GM21447 (cell line): Measurements from ENCODE around the gene VSTM4.

Experiments
- ATAC-seq: cut with Tn5 transposase; IDR thresholded peaks from one replicate; pipeline ENCODE4 v1.9.1; 2021; ENCODE audit not compliant: unreplicated experiment

Gene VSTM4

GRCh38 chr10:49143249-49143648 is 27.9 kb upstream of the VSTM4 start:
- no peak for ATAC-seq

- peak; percentile 80 for ATAC-seq
Measured at GRCh38 chr10:49141541-49142332, 26.4 kb upstream of the VSTM4 start.

- no peak for ATAC-seq
Measured at GRCh38 chr10:49140304-49141177, 25.2 kb upstream of the VSTM4 start.

- ATAC-seq: no peak
Measured at GRCh38 chr10:49139846-49140195, 24.5 kb upstream of the VSTM4 start.

GRCh38 chr10:49139028-49139845 is 23.9 kb upstream of the VSTM4 start:
- ATAC-seq: no peak

GRCh38 chr10:49138361-49138891 is 23.1 kb upstream of the VSTM4 start:
- ATAC-seq: no peak

- no peak for ATAC-seq
Measured at GRCh38 chr10:49136525-49136924, 21.2 kb upstream of the VSTM4 start.

GRCh38 chr10:49135575-49136313 is 20.4 kb upstream of the VSTM4 start:
- ATAC-seq: peak; percentile 49

- ATAC-seq: no peak
Measured at GRCh38 chr10:49134327-49134726, 19.0 kb upstream of the VSTM4 start.

GRCh38 chr10:49133706-49134248 is 18.5 kb upstream of the VSTM4 start, which contains the start of gene FAM170B:
Gene FAM170B, minus strand, starts transcription at chr10:49134021. Its CDS starts 103 bp downstream, at chr10:49133918.
- no peak for ATAC-seq

GRCh38 chr10:49132362-49132737 is 17.0 kb upstream of the VSTM4 start:
- no peak for ATAC-seq

- no peak for ATAC-seq
Measured at GRCh38 chr10:49131507-49132361, 16.4 kb upstream of the VSTM4 start.

- no peak for ATAC-seq
Measured at GRCh38 chr10:49129376-49129775, 14.1 kb upstream of the VSTM4 start.

- no peak for ATAC-seq
Measured at GRCh38 chr10:49128854-49129253, 13.5 kb upstream of the VSTM4 start.

GRCh38 chr10:49123981-49124950 is 8.9 kb upstream of the VSTM4 start:
- no peak for ATAC-seq

- no peak for ATAC-seq
Measured at GRCh38 chr10:49120911-49121310, 5.6 kb upstream of the VSTM4 start.

GRCh38 chr10:49119746-49120145 is 4.4 kb upstream of the VSTM4 start:
- ATAC-seq: no peak
